ENCODE data around the gene SBF2.
"Not testable (repeated sequence)": the region's sequence is repeated elsewhere in the genome, so short reads cannot be mapped to it uniquely, and the experiment has no call there.

The SBF2 gene

GRCh38 chr11:10249448-10250131 lies 44.4 kb downstream of the SBF2 start:
- H3K36me3 ChIP-seq (ENCODE audit: control insufficient read depth, insufficient read depth, low read length), result not testable (repeated sequence)

GRCh38 chr11:10247011-10247410 lies 47.0 kb downstream of the SBF2 start:
- H3K36me3 ChIP-seq (ENCODE audit: control insufficient read depth, insufficient read depth, low read length), result no peaks in the 10 kb centered on the region
- H3K4me1 ChIP-seq (ENCODE audit: control insufficient read depth, low read depth, low read length), result no peaks in the 10 kb centered on the region
- H3K4me3 ChIP-seq (ENCODE audit: low read length), result no peak overlapping the region
- H3K56ac ChIP-seq (ENCODE audit: low read length), result no peak overlapping the region
- WGBS (ENCODE audit: extremely low coverage, insufficient coverage, low lambda C conversion rate), result no CpG with 5 or more reads among the region's 2 CpGs
- H3K18ac ChIP-seq (ENCODE audit: low read length), result no peak overlapping the region
- no peaks in the 10 kb centered on the region for H3K27me3 ChIP-seq (ENCODE audit: insufficient read depth, low read length, poor library complexity)
- no peak overlapping the region for H4K8ac ChIP-seq (ENCODE audit: low read depth, low read length)
- H3K4me2 ChIP-seq (ENCODE audit: low read length), result no peak overlapping the region
- no peak overlapping the region for H2BK120ac ChIP-seq (ENCODE audit: low read depth, low read length)
- no peak for DNase-seq
- H2BK5ac ChIP-seq (ENCODE audit: low read length), result no peak overlapping the region
- no peaks in the 10 kb centered on the region for H3K79me1 ChIP-seq (ENCODE audit: low read length)
- H3K23ac ChIP-seq (ENCODE audit: low read length), result no peak overlapping the region
- H3K79me2 ChIP-seq (ENCODE audit: control insufficient read depth, insufficient read depth, low read length), result no peaks in the 10 kb centered on the region
- no peak overlapping the region for H3K4ac ChIP-seq (ENCODE audit: low read depth, low read length)
- H2BK15ac ChIP-seq (replicated peaks; ENCODE audit: low read depth), result no peak overlapping the region
- no peak overlapping the region for H2AK5ac ChIP-seq (ENCODE audit: low read length)
- no peak overlapping the region for H3K27ac ChIP-seq (ENCODE audit: low read depth, low read length)
- H4K5ac ChIP-seq (ENCODE audit: low read length), result no peak overlapping the region
- no peak overlapping the region for H3K9ac ChIP-seq (ENCODE audit: low read length)

More at GRCh38 chr11:10249448-10250131, 44.4 kb downstream of the SBF2 start:
- H2AK5ac ChIP-seq (ENCODE audit: low read length); H4K5ac ChIP-seq (ENCODE audit: low read length); H3K18ac ChIP-seq (ENCODE audit: low read length); H3K27ac ChIP-seq (ENCODE audit: low read depth, low read length); H3K79me2 ChIP-seq (ENCODE audit: control insufficient read depth, insufficient read depth, low read length); H2BK5ac ChIP-seq (ENCODE audit: low read length); H2BK120ac ChIP-seq (ENCODE audit: low read depth, low read length); H3K4ac ChIP-seq (ENCODE audit: low read depth, low read length); H3K27me3 ChIP-seq (ENCODE audit: insufficient read depth, low read length, poor library complexity); H3K4me2 ChIP-seq (ENCODE audit: low read length); H2BK15ac ChIP-seq (replicated peaks; ENCODE audit: low read depth); H3K9ac ChIP-seq (ENCODE audit: low read length); H3K56ac ChIP-seq (ENCODE audit: low read length); H3K4me3 ChIP-seq (ENCODE audit: low read length); H3K23ac ChIP-seq (ENCODE audit: low read length); H4K8ac ChIP-seq (ENCODE audit: low read depth, low read length); H3K4me1 ChIP-seq (ENCODE audit: control insufficient read depth, low read depth, low read length); H3K79me1 ChIP-seq (ENCODE audit: low read length): not testable (repeated sequence)
- peak; percentile 38 for DNase-seq
- no CpG with 5 or more reads among the region's 2 CpGs for WGBS (ENCODE audit: extremely low coverage, insufficient coverage, low lambda C conversion rate)

DNA sequence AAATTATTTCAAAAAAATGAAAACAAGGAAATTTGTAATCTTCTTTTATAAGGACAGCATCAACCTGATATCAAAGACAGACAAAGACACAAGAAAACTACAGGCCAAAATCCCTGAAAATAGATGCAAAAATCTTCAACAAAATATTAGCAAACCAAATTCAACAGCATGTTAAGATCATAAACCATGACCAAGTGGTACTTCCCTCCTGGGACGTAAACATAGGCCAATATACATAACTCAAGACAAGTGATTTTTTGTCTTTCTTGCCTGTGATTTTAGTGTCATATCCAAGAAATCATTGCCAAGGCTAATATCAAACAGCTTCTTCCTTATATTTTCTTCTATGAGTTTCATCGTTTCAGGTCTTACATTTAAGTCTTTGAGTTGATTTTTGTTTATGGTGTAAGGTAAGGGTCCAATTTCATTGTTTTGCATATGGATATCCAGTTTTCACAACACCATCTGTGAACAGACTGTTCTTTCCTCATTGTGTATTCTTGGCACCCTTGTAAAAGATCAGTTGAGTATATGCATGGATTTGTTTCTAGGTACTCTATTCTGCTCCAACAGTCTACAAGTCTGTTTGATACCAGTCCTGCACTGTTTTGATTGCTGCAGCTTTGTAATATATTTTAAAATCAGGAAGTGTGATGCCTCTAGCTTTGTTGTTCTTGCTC lies 50.0 kb downstream of the SBF2 start:
- Histone ChIP-seq H2BK5ac (ENCODE audit: low read length) (no peak overlapping the region), H3K27ac (ENCODE audit: low read depth, low read length) (no peak overlapping the region), H3K4me1 (ENCODE audit: control insufficient read depth, low read depth, low read length) (no peaks in the 10 kb centered on the region), H3K9ac (ENCODE audit: low read length) (no peak overlapping the region), H3K4me2 (ENCODE audit: low read length) (no peak overlapping the region), H3K79me2 (ENCODE audit: control insufficient read depth, insufficient read depth, low read length) (peaks cover 2% of the 10 kb centered on the region), H3K27me3 (ENCODE audit: insufficient read depth, low read length, poor library complexity) (no peaks in the 10 kb centered on the region), H3K79me1 (ENCODE audit: low read length) (no peaks in the 10 kb centered on the region), H4K8ac (ENCODE audit: low read depth, low read length) (no peak overlapping the region), H2BK15ac (replicated peaks; ENCODE audit: low read depth) (no peak overlapping the region), H4K5ac (ENCODE audit: low read length) (no peak overlapping the region), H2AK5ac (ENCODE audit: low read length) (no peak overlapping the region), H3K56ac (ENCODE audit: low read length) (no peak overlapping the region), H3K23ac (ENCODE audit: low read length) (no peak overlapping the region), H3K4me3 (ENCODE audit: low read length) (no peak overlapping the region), H3K4ac (ENCODE audit: low read depth, low read length) (no peak overlapping the region), H3K18ac (ENCODE audit: low read length) (no peak overlapping the region), H2BK120ac (ENCODE audit: low read depth, low read length) (no peak overlapping the region), H3K36me3 (ENCODE audit: control insufficient read depth, insufficient read depth, low read length) (no peaks in the 10 kb centered on the region)
- no CpG with 5 or more reads among the region's 2 CpGs for WGBS (ENCODE audit: extremely low coverage, insufficient coverage, low lambda C conversion rate)
- DNase-seq, result no peak

GRCh38 chr11:10236840-10237239 lies 57.2 kb downstream of the SBF2 start:
- Histone ChIP-seq H3K36me3 (ENCODE audit: control insufficient read depth, insufficient read depth, low read length) (no peaks in the 10 kb centered on the region), H3K79me2 (ENCODE audit: control insufficient read depth, insufficient read depth, low read length) (peaks cover 2% of the 10 kb centered on the region), H3K79me1 (ENCODE audit: low read length) (no peaks in the 10 kb centered on the region), H3K56ac (ENCODE audit: low read length) (no peak overlapping the region), H4K8ac (ENCODE audit: low read depth, low read length) (no peak overlapping the region), H3K9ac (ENCODE audit: low read length) (no peak overlapping the region), H3K27me3 (ENCODE audit: insufficient read depth, low read length, poor library complexity) (no peaks in the 10 kb centered on the region), H3K4ac (ENCODE audit: low read depth, low read length) (no peak overlapping the region), H3K4me3 (ENCODE audit: low read length) (no peak overlapping the region), H3K18ac (ENCODE audit: low read length) (no peak overlapping the region), H2AK5ac (ENCODE audit: low read length) (no peak overlapping the region), H3K4me1 (ENCODE audit: control insufficient read depth, low read depth, low read length) (no peaks in the 10 kb centered on the region), H3K4me2 (ENCODE audit: low read length) (no peak overlapping the region), H2BK5ac (ENCODE audit: low read length) (no peak overlapping the region), H3K27ac (ENCODE audit: low read depth, low read length) (no peak overlapping the region), H3K23ac (ENCODE audit: low read length) (no peak overlapping the region), H2BK120ac (ENCODE audit: low read depth, low read length) (no peak overlapping the region), H2BK15ac (replicated peaks; ENCODE audit: low read depth) (no peak overlapping the region), H4K5ac (ENCODE audit: low read length) (no peak overlapping the region)
- WGBS (ENCODE audit: extremely low coverage, insufficient coverage, low lambda C conversion rate), result no CpG with 5 or more reads among the region's 1 CpG
- DNase-seq, result no peak

GRCh38 chr11:10233581-10233980 lies 60.4 kb downstream of the SBF2 start:
- H2BK120ac ChIP-seq (ENCODE audit: low read depth, low read length), result no peak overlapping the region
- no peaks in the 10 kb centered on the region for H3K36me3 ChIP-seq (ENCODE audit: control insufficient read depth, insufficient read depth, low read length)
- H3K4me1 ChIP-seq (ENCODE audit: control insufficient read depth, low read depth, low read length), result no peaks in the 10 kb centered on the region
- no peak overlapping the region for H3K27ac ChIP-seq (ENCODE audit: low read depth, low read length)
- no peak overlapping the region for H2AK5ac ChIP-seq (ENCODE audit: low read length)
- H3K79me1 ChIP-seq (ENCODE audit: low read length), result no peaks in the 10 kb centered on the region
- H2BK5ac ChIP-seq (ENCODE audit: low read length), result no peak overlapping the region
- H4K8ac ChIP-seq (ENCODE audit: low read depth, low read length), result no peak overlapping the region
- DNase-seq, result peak; percentile 72
- H2BK15ac ChIP-seq (replicated peaks; ENCODE audit: low read depth), result no peak overlapping the region
- H3K4me3 ChIP-seq (ENCODE audit: low read length), result no peak overlapping the region
- no peak overlapping the region for H3K4ac ChIP-seq (ENCODE audit: low read depth, low read length)
- H4K5ac ChIP-seq (ENCODE audit: low read length), result no peak overlapping the region
- H3K18ac ChIP-seq (ENCODE audit: low read length), result no peak overlapping the region
- H3K23ac ChIP-seq (ENCODE audit: low read length), result no peak overlapping the region
- WGBS (ENCODE audit: extremely low coverage, insufficient coverage, low lambda C conversion rate), result no CpG with 5 or more reads among the region's 2 CpGs
- H3K79me2 ChIP-seq (ENCODE audit: control insufficient read depth, insufficient read depth, low read length), result no peaks in the 10 kb centered on the region
- H3K9ac ChIP-seq (ENCODE audit: low read length), result no peak overlapping the region
- no peaks in the 10 kb centered on the region for H3K27me3 ChIP-seq (ENCODE audit: insufficient read depth, low read length, poor library complexity)
- H3K56ac ChIP-seq (ENCODE audit: low read length), result no peak overlapping the region
- H3K4me2 ChIP-seq (ENCODE audit: low read length), result no peak overlapping the region
